ENCODE data around the gene COL8A1. TPM values are rescaled to one million over a fixed set of nuclear protein-coding genes. Genes with fewer than 3 reads are reported as not detected.
"Not testable (repeated sequence)": the region's sequence is repeated elsewhere in the genome, so short reads cannot be mapped to it uniquely, and the experiment has no call there.

COL8A1 gene
- 95.1 TPM for total RNA-seq
- long read RNA-seq, full-length matches to known transcripts: 194 of 346 reads
- long read RNA-seq, partial matches to known transcripts: 10 of 346 reads
- long read RNA-seq, other reads (novel, unspliced or antisense): 142 of 346 reads

DNA sequence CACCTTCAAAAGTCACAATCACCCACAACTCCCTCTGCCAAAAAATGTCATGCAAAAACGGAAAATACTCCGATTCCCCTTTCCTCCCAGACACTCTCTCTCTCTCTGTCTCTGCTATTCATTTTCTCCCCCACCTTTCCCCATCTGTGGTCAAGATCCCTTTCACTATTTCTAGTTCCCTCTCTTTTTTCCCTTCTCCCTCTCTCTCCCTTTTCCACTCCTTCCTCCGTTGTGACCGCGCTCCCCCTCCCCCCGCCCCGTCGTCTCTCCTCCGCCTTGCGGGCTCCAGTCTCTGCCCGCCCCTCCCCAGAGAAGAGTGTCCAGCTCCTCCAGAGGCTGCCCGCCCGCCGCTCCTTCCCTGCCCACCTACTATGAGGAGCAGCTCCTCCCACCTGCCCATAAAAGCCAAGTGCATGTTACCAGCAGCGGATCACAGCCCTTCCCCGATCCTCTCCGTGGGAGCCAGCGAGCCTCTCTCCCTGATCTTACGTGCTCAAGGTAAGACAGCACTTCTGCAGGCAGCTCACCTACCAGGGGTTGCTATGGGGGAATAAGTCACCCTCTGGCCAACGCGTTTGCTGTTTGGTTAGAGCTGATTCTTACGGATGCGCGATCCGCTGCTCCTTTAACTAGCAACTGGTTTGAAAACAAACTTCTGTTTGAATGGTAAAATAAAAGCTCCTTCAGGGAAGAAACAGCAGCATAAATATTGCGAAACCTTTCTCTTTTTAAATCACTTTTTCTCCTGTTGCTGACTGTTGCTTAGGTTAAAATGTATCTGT lies at the start of gene COL8A1:
COL8A1 (plus strand) TSS at position 428 of the 782 bp plus-strand sequence. CDS start 152,089 bp downstream, outside the sequence.
- DNase-seq: peak; percentile 78
- TF ChIP-seq, protein P1, sequence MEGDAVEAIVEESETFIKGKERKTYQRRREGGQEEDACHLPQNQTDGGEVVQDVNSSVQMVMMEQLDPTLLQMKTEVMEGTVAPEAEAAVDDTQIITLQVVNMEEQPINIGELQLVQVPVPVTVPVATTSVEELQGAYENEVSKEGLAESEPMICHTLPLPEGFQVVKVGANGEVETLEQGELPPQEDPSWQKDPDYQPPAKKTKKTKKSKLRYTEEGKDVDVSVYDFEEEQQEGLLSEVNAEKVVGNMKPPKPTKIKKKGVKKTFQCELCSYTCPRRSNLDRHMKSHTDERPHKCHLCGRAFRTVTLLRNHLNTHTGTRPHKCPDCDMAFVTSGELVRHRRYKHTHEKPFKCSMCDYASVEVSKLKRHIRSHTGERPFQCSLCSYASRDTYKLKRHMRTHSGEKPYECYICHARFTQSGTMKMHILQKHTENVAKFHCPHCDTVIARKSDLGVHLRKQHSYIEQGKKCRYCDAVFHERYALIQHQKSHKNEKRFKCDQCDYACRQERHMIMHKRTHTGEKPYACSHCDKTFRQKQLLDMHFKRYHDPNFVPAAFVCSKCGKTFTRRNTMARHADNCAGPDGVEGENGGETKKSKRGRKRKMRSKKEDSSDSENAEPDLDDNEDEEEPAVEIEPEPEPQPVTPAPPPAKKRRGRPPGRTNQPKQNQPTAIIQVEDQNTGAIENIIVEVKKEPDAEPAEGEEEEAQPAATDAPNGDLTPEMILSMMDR (IDR thresholded peaks at IDR 0.05): no peak
- Histone ChIP-seq H3K9me3 (no peaks in the 10 kb centered on the region), H3K36me3 (no peaks in the 10 kb centered on the region), H3K27me3 (no peaks in the 10 kb centered on the region), H3K4me1 (no peaks in the 10 kb centered on the region), H3K27ac (peak within 1 kb of the TSS; percentile 86), H3K4me3 (peak within 1 kb of the TSS; percentile 62)
- peak; percentile 92 for ATAC-seq
- intact Hi-C loops (cut with DNase I): no loop called here

DNA sequence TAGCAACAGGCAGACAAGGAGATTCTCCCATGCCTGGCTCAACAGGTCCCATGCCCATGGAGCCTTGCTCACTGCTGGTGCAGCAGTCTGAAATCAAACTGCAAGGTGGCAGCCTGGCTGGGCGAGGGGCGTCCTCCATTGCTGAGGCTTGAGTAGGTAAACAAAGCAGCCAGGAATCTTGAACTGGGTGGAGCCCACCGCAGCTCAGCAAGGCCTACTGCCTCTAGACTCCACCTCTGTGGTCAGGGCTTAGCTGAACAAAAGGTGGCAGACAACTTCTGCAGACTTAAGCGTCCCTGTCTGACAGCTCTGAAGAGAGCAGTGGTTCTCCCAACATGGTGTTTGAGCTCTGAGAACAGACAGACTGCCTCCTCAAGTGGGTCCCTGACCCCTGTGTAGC lies 49.2 kb upstream of the COL8A1 start:
- H3K27ac ChIP-seq; intact Hi-C loops (cut with DNase I); H3K27me3 ChIP-seq; DNase-seq; ATAC-seq; H3K9me3 ChIP-seq; H3K36me3 ChIP-seq; H3K4me3 ChIP-seq; H3K4me1 ChIP-seq: not testable (repeated sequence)

DNA sequence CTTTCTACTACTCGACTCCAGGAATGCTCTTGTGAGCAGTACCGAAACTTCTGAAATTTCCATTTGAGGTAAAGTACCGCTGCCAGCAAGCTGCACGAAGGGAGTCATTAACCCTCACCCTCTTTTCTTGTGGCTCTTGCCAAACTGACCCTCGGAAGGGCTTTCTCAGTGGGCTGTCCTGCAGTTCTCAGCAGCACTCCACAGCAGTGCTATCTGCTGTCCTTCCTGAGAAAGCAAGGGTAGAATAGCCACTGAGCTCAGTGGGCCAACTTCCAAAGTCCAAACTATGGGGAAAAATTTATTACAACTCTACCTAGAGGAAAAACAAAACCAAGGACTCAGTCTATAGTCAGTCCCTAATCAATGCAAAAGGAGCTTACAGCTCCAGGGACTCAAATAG lies 38.5 kb upstream of the COL8A1 start:
- no peak for DNase-seq
- H3K4me1 ChIP-seq: no peaks in the 10 kb centered on the region
- intact Hi-C loops (cut with DNase I): no loop called here
- ATAC-seq: no peak
- no peak overlapping the region for H3K27ac ChIP-seq
- TF ChIP-seq, protein P1 (IDR thresholded peaks at IDR 0.05): no peak
- no peaks in the 10 kb centered on the region for H3K27me3 ChIP-seq
- no peak overlapping the region for H3K4me3 ChIP-seq
- H3K9me3 ChIP-seq: no peaks in the 10 kb centered on the region
- no peaks in the 10 kb centered on the region for H3K36me3 ChIP-seq

DNA sequence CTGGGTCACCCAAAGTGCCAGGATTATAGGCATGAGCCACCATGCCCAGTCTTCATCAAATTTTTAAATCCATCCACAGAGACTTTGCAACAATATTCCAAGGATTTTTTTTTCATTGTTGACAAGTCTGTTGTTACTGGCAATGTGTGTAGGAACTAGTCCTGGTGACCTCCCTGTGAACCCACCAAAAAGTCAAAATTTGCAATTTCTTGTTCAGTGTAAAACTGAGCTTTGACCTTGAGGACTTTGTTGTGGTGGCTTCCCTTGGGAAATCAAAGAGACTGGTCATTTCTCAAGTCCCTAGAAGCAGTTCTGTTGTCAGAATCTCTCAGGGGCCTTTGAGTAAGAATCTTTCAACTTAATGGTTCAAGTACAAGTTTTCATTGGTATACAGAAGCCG lies 36.9 kb upstream of the COL8A1 start:
- Histone ChIP-seq H3K4me1 (no peaks in the 10 kb centered on the region), H3K9me3 (no peaks in the 10 kb centered on the region), H3K27me3 (no peaks in the 10 kb centered on the region), H3K36me3 (no peaks in the 10 kb centered on the region), H3K4me3 (no peak overlapping the region), H3K27ac (no peak overlapping the region)
- DNase-seq (no peak), ATAC-seq (no peak)
- TF ChIP-seq, protein P1 (IDR thresholded peaks at IDR 0.05): no peak
- intact Hi-C loops (cut with DNase I): no loop called here

DNA sequence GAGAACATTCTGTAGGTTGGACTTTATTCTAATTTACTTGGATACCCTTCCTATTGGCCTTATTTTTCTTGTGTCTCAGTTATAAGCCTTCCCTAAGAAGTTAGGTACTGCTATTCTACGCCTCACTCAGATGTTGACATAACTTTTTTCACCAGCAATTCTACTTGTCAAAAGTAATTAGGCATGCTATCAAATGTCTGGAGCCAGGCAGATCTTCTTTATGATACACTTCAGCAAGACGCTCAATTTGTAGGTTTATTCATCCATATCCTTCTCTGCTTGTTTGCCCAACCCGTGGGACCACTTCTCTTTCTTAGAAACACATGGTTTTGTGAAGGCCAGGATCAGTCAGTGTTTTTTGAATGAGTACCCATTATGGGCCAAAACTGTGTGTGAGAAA lies 36.2 kb upstream of the COL8A1 start:
- ATAC-seq: no peak
- H3K27me3 ChIP-seq: no peaks in the 10 kb centered on the region
- no peaks in the 10 kb centered on the region for H3K36me3 ChIP-seq
- intact Hi-C loops (cut with DNase I): no loop called here
- H3K4me3 ChIP-seq: no peak overlapping the region
- no peak overlapping the region for H3K27ac ChIP-seq
- TF ChIP-seq, protein P1 (IDR thresholded peaks at IDR 0.05): no peak
- H3K4me1 ChIP-seq: no peaks in the 10 kb centered on the region
- no peaks in the 10 kb centered on the region for H3K9me3 ChIP-seq
- no peak for DNase-seq

DNA sequence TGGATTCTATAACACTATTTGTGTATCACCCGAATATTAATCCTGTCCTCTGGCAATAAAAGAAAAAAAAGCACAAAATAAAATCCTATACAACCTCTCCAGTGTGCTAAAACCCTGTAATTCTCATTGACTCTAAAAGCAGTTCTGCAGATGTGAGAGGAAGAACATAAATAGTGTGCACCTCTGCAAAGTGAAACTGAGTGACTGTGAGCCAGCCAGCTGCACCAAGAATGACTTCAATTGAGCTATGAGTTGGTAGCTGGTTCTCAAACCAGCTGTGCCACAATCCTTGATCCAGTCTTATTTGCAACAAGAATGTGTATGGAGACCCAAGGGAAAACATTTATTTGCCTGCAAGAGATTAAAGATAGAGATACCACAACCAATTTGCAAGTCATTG lies 31.2 kb upstream of the COL8A1 start:
- Histone ChIP-seq H3K27ac (no peak overlapping the region), H3K27me3 (no peaks in the 10 kb centered on the region), H3K9me3 (no peaks in the 10 kb centered on the region), H3K36me3 (no peaks in the 10 kb centered on the region), H3K4me3 (no peak overlapping the region), H3K4me1 (no peaks in the 10 kb centered on the region)
- no peak for ATAC-seq
- no peak for DNase-seq
- intact Hi-C loops (cut with DNase I): no loop called here
- TF ChIP-seq, protein P1 (IDR thresholded peaks at IDR 0.05): no peak
